Peyer's patch (tissue), 4 donors: ENCODE results near the gene YTHDC1.

ENCODE experiments used
- CTCF ChIP-seq, 6 experiments: fragments of 450-650 bp in 4 of 6; fragments of 200-600 bp in 2 of 6; sonication (generic) in 1 of 6; IDR thresholded peaks; one replicate each; pipeline ENCODE4 v1.5.1; 2017 to 2019; ENCODE audit warnings: antibody characterized with exemption in 6 of 6, mild to moderate bottlenecking in 3 of 6, moderate library complexity in 1 of 6
- POLR2A ChIP-seq, 2 donors: fragments of 450-650 bp; IDR thresholded peaks; one replicate each; pipeline ENCODE4 v1.5.1; 2017; ENCODE audit warnings: antibody characterized with exemption in 2 of 2, mild to moderate bottlenecking in 2 of 2, moderate library complexity in 2 of 2

- TF ChIP-seq CTCF (IDR thresholded peaks at IDR 0.05) = no peak
- TF ChIP-seq POLR2A (IDR thresholded peaks at IDR 0.05) = no peak
Observed at GRCh38 chr4:68378226-68378625, 28.3 kb upstream of the YTHDC1 start.
